BLaER1 treated with 17β-estradiol and CSF1 and Interleukin-3, amounts not matched to agents 10 nM and 100 nM (cell line): ENCODE results near the gene OLFM1.

Experiments
- H3K27ac ChIP-seq, 11 experiments: shearing (Covaris generic); formaldehyde crosslinking; 2 replicates each; pipeline ENCODE4 v1.8.1; 2022
- H3K27me3 ChIP-seq, 11 experiments: shearing (Covaris generic); formaldehyde crosslinking; 2 replicates each; pipeline ENCODE4 v1.8.1; 2022
- H3K36me3 ChIP-seq, 11 experiments: shearing (Covaris generic); formaldehyde crosslinking; 2 replicates each; pipeline ENCODE4 v1.8.1; 2022
- H3K4me1 ChIP-seq, 10 experiments: shearing (Covaris generic); formaldehyde crosslinking; 2 replicates each; pipeline ENCODE4 v1.8.1; 2022
- H3K4me2 ChIP-seq, 11 experiments: shearing (Covaris generic); formaldehyde crosslinking; 2 replicates each; pipeline ENCODE4 v1.8.1; 2022
- H3K4me3 ChIP-seq, 10 experiments: shearing (Covaris generic); formaldehyde crosslinking; 2 replicates each; pipeline ENCODE4 v1.8.1; 2022
- H3K9ac ChIP-seq, 11 experiments: shearing (Covaris generic); formaldehyde crosslinking; 2 replicates each; pipeline ENCODE4 v1.8.1; 2022
- H3K9me3 ChIP-seq, 11 experiments: shearing (Covaris generic); formaldehyde crosslinking; replicated peaks in 1 of 11; 2 replicates each; pipeline ENCODE4 v1.8.1; 2022
- H4K20me1 ChIP-seq, 11 experiments: shearing (Covaris generic); formaldehyde crosslinking; 2 replicates each; pipeline ENCODE4 v1.8.1; 2022
- Cebpa-rat ChIP-seq, 11 experiments: shearing (Covaris generic); IDR thresholded peaks; 2 replicates each; pipeline ENCODE4 v1.8.1; 2022

Gene OLFM1

GRCh38 chr9:135150981-135151380 is 63.5 kb downstream of the OLFM1 start:
- peaks cover 19 to 31% (median 25%) of the 10 kb centered on the region in 11 experiments for H3K9me3 ChIP-seq
- TF ChIP-seq Cebpa-rat (IDR thresholded peaks at IDR 0.05), result no peak

DNA sequence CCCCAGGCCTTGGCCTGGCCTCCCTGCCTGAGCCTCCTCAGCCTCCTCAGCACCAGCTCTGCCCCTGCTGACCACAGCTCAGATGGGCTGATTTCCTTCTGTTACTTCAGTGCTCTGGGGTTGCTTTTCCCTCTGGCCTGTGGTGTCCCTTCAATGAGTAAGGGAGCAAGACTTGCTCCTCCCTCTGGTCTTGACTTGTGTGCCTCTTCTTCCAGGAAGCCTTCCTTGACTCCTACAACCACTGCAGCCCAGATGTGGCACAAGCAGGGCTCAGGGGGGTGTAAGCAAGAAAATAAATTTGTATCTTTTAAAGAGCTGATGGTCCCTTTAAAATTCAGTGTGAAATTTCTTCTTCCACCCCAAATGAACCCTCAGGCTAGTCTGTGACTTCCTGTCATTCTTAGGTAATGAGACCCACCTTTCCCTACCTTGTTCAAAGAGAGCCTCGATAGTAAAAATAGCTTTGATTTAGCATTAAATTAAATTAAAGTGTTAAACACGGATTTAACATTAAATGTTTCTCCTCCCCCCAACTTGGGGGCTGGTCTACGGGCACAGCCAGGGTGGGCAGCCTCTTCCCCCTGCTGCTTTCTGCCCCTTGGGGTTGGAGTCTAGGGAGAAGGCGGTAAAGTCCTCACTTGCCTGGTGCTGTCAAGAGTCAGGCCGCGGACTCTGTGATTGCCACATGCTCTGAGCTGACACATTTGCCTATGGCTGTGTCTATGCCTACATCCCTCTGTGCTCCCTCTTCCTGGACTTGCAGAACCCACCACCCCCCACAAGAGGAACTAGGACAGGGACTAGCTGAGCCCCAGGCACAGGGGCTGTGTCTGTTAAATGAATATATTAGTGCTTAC is 64.5 kb downstream of the OLFM1 start:
- TF ChIP-seq Cebpa-rat (IDR thresholded peaks at IDR 0.05), result no peak
- peaks cover 19 to 31% (median 25%) of the 10 kb centered on the region in 11 experiments for H3K9me3 ChIP-seq
- no peaks in the 10 kb centered on the region for H3K27me3 ChIP-seq
- H3K4me3 ChIP-seq, result no peak overlapping the region
- peaks cover 0 to 31% (median 0%) of the 10 kb centered on the region in 11 experiments; a peak in 8 of 22 replicates for H4K20me1 ChIP-seq
- no peak overlapping the region for H3K4me2 ChIP-seq
- no peaks in the 10 kb centered on the region for H3K4me1 ChIP-seq
- no peak overlapping the region for H3K27ac ChIP-seq
- no peak overlapping the region for H3K9ac ChIP-seq
- H3K36me3 ChIP-seq, result no peaks in the 10 kb centered on the region

More at GRCh38 chr9:135150981-135151380, 63.5 kb downstream of the OLFM1 start:
- Histone ChIP-seq H3K4me1 (no peaks in the 10 kb centered on the region), H3K27ac (no peak overlapping the region), H3K9ac (no peak overlapping the region), H4K20me1 (peaks cover 0 to 31% (median 0%) of the 10 kb centered on the region in 11 experiments; a peak in 7 of 22 replicates), H3K4me2 (no peak overlapping the region), H3K4me3 (no peak overlapping the region), H3K36me3 (no peaks in the 10 kb centered on the region), H3K27me3 (no peaks in the 10 kb centered on the region)

DNA sequence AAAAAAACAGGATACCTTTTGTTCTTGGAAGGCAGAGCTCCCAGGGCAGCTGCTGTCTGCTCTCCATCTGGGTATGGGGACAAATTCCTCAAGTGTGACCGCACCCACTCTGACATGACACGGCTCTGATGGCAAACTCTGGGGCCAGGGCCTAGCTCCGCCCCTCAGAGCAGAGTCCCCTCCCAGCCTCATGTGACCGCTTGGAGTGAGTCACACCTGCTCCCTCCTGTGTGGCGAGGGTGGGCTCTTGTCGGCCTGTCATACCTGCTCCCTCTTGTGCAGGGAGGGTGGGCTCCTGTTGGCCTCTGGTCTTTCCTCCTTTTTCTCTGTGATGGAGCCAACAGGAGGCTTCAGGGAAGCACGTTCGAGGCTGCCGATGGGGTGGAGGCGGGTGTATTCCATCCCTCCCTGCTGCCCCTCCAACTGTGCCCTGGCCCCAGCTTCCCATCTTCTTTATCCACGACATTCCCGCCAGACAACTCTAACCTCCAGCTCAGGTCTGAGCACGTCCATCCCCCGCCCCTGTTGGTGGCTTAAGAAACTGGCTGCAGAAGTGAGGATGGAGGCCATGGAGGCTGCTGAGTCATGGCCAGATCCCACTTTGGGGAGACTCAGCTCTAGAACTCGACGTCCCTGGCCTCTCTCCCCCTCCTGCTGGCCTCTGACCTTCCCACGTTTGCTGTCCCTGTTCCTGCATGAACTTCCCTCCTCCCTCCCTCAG is 65.3 kb downstream of the OLFM1 start:
- Histone ChIP-seq H3K27ac (no peak overlapping the region), H3K4me1 (no peaks in the 10 kb centered on the region), H3K9me3 (peaks cover 19 to 31% (median 25%) of the 10 kb centered on the region in 11 experiments), H3K27me3 (peaks cover 0 to 7% (median 0%) of the 10 kb centered on the region in 11 experiments; a peak in 5 of 22 replicates), H3K9ac (no peak overlapping the region), H3K4me2 (no peak overlapping the region), H3K36me3 (no peaks in the 10 kb centered on the region), H3K4me3 (no peak overlapping the region), H4K20me1 (peaks cover 0 to 33% (median 0%) of the 10 kb centered on the region in 11 experiments; a peak in 8 of 22 replicates)
- no peak for TF ChIP-seq Cebpa-rat (IDR thresholded peaks at IDR 0.05)

DNA sequence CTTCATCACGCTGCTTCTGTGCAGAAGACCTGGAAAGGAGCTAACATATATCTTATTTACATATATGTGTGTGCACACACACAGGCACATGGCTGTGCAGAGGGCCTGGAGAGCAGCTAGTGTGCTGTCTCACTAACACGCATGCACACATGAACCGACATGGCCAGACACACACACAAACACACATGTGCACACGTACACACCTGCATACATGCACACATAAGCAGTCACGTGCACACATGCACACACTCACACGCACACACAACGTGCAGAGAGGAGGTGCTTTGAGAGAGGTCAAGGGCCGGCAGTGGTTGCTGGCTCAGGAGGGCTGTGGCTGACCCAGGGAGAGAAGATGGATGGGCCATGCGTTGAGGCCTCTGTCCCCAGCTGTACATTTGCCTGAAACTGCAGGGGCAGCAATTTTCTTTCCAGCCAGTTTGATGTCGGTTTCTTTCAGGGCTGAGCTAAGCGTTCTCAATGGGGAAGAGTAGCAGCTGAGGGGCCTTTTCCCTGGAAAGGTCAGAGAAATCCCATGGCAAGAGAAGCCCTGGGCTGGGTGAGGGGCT is 66.7 kb downstream of the OLFM1 start:
- Histone ChIP-seq H3K27ac (no peak overlapping the region), H3K4me3 (no peak overlapping the region), H3K27me3 (peaks cover 0 to 13% (median 0%) of the 10 kb centered on the region in 11 experiments; a peak in 6 of 22 replicates), H3K9ac (no peak overlapping the region), H3K4me2 (no peak overlapping the region), H3K9me3 (peaks cover 19 to 27% (median 22%) of the 10 kb centered on the region in 11 experiments), H4K20me1 (peaks cover 0 to 47% (median 0%) of the 10 kb centered on the region in 11 experiments; a peak in 8 of 22 replicates), H3K4me1 (no peaks in the 10 kb centered on the region), H3K36me3 (no peaks in the 10 kb centered on the region)
- TF ChIP-seq Cebpa-rat (IDR thresholded peaks at IDR 0.05), result no peak

DNA sequence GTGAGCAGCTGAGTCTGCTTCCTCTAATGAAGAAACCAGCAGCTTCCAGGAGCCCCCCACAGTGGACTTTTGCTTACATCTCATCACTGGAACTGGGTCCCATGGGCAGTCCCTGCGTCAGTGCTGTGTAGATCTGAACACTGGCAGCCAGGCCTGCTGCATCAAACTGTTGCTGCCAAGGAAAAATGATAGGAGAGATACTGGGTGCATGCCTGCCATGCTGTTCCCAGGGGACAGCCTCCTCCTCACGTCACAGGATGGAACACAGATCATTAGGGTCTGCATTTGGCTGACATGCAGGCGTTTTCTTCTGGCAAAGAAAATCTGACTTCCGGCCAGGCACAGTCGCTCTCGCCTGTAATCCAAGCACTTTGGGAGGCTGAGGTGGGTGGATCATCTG is 67.9 kb downstream of the OLFM1 start:
- Histone ChIP-seq H3K36me3 (no peaks in the 10 kb centered on the region), H3K27me3 (peaks cover 0 to 17% (median 0%) of the 10 kb centered on the region in 11 experiments; a peak in 7 of 22 replicates), H4K20me1 (peaks cover 0 to 48% (median 0%) of the 10 kb centered on the region in 11 experiments; a peak in 8 of 22 replicates)

DNA sequence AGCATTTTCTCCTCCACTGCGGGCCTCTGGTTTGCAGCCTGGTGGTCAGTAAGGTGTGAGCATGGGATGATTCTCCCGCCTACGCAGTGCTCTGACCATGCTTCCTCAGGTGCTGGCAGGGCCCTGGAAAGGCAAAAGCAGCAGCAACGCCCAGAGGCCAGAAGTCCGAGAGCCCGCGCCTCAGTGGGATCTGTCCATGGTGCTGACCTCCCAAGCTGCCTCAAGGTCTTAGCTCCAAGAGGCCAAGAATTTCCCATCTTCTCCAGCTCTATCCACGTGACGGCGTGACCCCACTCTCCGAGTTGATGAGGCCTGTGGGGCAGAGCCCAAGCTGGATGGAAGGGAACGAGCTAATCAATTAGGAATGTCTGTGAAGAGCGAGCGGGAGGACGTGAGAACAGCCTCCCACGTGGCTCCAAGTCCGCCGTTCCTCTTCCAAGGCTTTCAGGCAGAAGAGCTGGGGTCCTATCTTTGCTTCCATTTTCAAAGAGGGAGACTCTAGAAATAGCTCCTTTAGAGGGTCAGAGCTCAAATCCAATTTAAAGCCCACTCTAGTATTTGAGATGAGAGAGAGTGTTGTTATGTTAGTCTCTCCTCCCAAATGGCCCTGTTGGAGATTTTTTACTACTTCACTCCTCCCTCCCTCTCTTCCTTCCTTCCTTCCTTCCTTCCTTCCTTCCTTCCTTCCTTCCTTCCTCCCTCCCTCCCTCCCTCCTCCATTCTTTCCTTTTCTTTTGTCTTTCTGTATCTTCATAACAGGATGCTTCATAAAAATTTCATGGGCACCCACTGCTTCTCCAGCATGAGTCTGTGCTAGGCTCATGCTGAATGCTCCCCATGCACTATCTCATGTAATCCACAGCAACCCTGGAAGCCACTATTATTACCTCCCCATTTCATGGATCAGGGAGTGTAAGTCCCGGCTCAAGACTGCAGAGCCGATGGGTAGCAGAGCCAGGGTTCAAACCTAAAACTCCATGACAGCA is 69.3 kb downstream of the OLFM1 start:
- H4K20me1 ChIP-seq, result peaks cover 0 to 48% (median 0%) of the 10 kb centered on the region in 11 experiments; a peak in 8 of 22 replicates
- H3K36me3 ChIP-seq, result no peaks in the 10 kb centered on the region
- peaks cover 0 to 17% (median 0%) of the 10 kb centered on the region in 11 experiments; a peak in 7 of 22 replicates for H3K27me3 ChIP-seq
- no peak overlapping the region for H3K4me3 ChIP-seq
- H3K4me1 ChIP-seq, result no peaks in the 10 kb centered on the region
- no peak for TF ChIP-seq Cebpa-rat (IDR thresholded peaks at IDR 0.05)
- H3K9ac ChIP-seq, result no peak overlapping the region
- H3K9me3 ChIP-seq, result no peaks in the 10 kb centered on the region
- H3K4me2 ChIP-seq, result no peak overlapping the region
- H3K27ac ChIP-seq, result no peak overlapping the region

More for the DNA sequence above, 67.9 kb downstream of the OLFM1 start:
- Histone ChIP-seq H3K9me3 (peaks cover 8 to 14% (median 10%) of the 10 kb centered on the region in 11 experiments; a peak in 21 of 22 replicates), H3K4me1 (no peaks in the 10 kb centered on the region), H3K4me2 (no peak overlapping the region), H3K27ac (no peak overlapping the region), H3K4me3 (no peak overlapping the region), H3K9ac (no peak overlapping the region)
- TF ChIP-seq Cebpa-rat (IDR thresholded peaks at IDR 0.05), result no peak

- Histone ChIP-seq H3K9me3 (no peaks in the 10 kb centered on the region), H3K4me3 (no peak overlapping the region), H4K20me1 (peaks cover 0 to 44% (median 0%) of the 10 kb centered on the region in 11 experiments; a peak in 8 of 22 replicates), H3K9ac (no peak overlapping the region), H3K4me2 (no peak overlapping the region), H3K36me3 (no peaks in the 10 kb centered on the region), H3K4me1 (no peaks in the 10 kb centered on the region), H3K27ac (no peak overlapping the region), H3K27me3 (peaks cover 0 to 17% (median 0%) of the 10 kb centered on the region in 11 experiments; a peak in 7 of 22 replicates)
- no peak for TF ChIP-seq Cebpa-rat (IDR thresholded peaks at IDR 0.05)
Observed at GRCh38 chr9:135157856-135158563, 70.5 kb downstream of the OLFM1 start.
